ENCODE results near the gene PSENEN. TPM values are rescaled to one million over a fixed set of nuclear protein-coding genes. Genes with fewer than 3 reads are reported as not detected.
A peak's percentile ranks its signal among the peaks of the same experiment; 100 is the strongest.

PSENEN gene
- total RNA-seq, 2 donors from 2014 or later: 39.9 to 65.2 TPM

DNA sequence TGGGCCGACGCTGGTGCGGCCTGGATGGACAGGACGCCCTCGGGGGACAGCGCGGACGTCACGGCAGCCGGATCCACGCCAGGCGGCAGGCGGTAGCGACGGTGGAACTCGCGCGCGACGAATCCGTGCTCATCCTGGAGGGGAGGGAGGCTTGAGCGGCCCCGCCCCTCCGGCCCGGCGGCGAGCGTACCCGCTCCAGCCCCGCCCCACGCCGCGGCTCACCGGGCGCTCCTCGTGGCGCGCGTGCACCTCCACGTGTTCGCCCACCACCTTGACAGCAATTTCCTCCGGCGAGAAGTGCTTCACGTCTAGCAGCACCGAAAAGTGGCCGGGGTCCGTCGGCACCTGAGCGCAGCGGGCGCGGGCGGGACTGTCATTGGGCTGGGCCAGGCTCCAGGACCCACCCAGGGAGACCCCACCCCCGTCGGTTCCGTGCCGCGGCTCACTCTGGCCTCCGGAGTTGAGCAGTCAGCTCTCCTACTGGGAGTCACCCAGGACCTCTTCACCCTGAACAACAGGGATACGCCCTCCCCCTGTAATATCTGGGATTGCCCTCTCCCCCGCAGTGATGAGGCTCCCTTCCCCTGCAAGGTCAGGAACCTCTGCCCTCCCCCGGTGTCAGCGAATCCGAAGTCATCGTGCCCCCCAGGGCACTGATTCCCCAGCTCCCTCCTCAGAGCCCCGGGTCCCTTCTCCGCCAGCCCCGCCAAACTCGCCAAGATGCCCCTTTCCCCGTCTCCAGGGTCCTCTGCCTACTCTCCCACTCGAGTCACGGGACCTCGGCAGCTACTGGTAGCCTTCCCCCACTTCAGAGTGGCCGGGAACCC, 10.3 kb downstream of the PSENEN start:
- no peak for TF ChIP-seq POLR2A (IDR thresholded peaks at IDR 0.05)
- TF ChIP-seq CTCF (IDR thresholded peaks at IDR 0.05): no peak
- no peak for TF ChIP-seq POLR2AphosphoS5 (IDR thresholded peaks at IDR 0.05)
- Histone ChIP-seq H3K36me3 (peaks cover 0 to 17% of the 10 kb centered on the region in 2 donors), H3K9me3 (no peaks in the 10 kb centered on the region), H3K27me3 (replicated peaks; ENCODE audit: insufficient read depth) (no peaks in the 10 kb centered on the region), H3K4me3 (peak overlapping the region; percentile 27 to 97), H3K27ac (peak overlapping the region; percentile 73 to 79), H3K4me1 (replicated peaks) (peaks cover 6% of the 10 kb centered on the region)
- 17% methylated on average over 62 of the region's 74 CpGs for WGBS
- DNase-seq (ENCODE audit: low spot score): peak; percentile 38
- intact Hi-C loops (cut with DNase I): loop anchor here (5.0 to 10.0 kb wide), 2 partner anchors 182 to 299 kb away; partner anchors contain the start of genes LRFN3, THAP8 and WDR62

DNA sequence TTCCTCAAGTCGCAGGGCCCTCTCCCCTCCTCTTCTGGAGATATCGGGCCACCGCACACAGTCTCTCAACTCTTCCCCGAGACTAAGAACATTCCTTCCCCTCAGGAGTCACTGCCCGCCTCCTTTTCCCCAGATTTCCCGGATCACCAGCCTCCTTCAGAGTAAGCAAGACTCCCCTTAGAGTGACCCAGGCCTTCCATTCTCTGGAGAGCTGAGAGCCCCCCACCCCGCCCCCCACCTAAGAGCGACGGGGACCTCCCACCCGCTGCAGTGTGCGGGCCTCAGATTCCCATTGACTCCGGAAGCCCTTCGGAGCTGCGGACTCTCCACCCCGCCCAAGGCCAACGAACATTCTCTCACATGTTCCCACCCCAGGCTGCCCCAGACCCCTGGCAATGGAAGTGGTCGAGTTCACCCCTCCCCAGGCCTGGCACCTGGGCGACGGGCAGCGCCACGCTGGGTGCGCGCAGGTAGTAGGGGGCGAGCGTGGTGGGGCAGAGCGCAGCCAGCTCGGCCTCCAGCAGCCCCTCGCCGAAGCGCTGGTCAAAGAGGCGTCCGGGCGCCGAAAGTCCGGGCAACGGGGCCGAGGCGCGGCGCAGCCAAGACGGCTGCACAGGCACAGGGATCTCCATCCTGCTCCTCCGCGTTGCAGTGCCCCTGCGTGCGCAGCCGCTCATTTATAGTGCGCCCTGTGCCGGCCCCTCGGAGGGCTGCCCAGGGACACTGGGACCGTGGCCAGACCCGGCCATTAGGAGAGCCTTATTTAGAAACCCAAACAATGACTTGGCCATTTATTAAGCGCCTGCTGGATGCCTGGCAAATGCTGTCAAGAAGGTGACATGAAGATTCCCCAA, 11.2 kb downstream of the PSENEN start, which contains the start of gene HSPB6:
Gene HSPB6, minus strand, starts transcription at position 653 of the 854 bp plus-strand sequence. Its CDS starts 21 bp downstream, at position 632.
- WGBS: 20% methylated on average over 51 of the region's 52 CpGs
- no peak for DNase-seq (ENCODE audit: low spot score)
- TF ChIP-seq POLR2A (IDR thresholded peaks at IDR 0.05) (no peak), CTCF (IDR thresholded peaks at IDR 0.05) (no peak), POLR2AphosphoS5 (IDR thresholded peaks at IDR 0.05) (no peak)
- Histone ChIP-seq H3K36me3 (peaks cover 0 to 17% of the 10 kb centered on the region in 2 donors), H3K4me1 (replicated peaks) (peaks cover 6% of the 10 kb centered on the region), H3K9me3 (no peaks in the 10 kb centered on the region), H3K27ac (peak within 1 kb of the TSS; percentile 73 to 79), H3K27me3 (replicated peaks; ENCODE audit: insufficient read depth) (no peaks in the 10 kb centered on the region), H3K4me3 (peak within 1 kb of the TSS; percentile 69 to 97)
- intact Hi-C loops (cut with DNase I): loop anchor here (5.0 to 10.0 kb wide), 2 partner anchors 181 to 298 kb away; partner anchors contain the start of genes LRFN3, THAP8 and WDR62

GRCh38 chr19:35757231-35757748, 11.8 kb downstream of the PSENEN start:
- no peak for DNase-seq (ENCODE audit: low spot score)
- intact Hi-C loops (cut with DNase I): loop anchor here (5.0 to 10.0 kb wide), 2 partner anchors 180 to 298 kb away; partner anchors contain the start of genes LRFN3, THAP8 and WDR62
- H3K9me3 ChIP-seq: no peaks in the 10 kb centered on the region
- H3K27ac ChIP-seq: peak overlapping the region; percentile 73 to 79
- H3K27me3 ChIP-seq (replicated peaks; ENCODE audit: insufficient read depth): no peaks in the 10 kb centered on the region
- H3K4me3 ChIP-seq: peak overlapping the region; percentile 69 to 97
- TF ChIP-seq CTCF (IDR thresholded peaks at IDR 0.05) (no peak), POLR2AphosphoS5 (IDR thresholded peaks at IDR 0.05) (no peak), POLR2A (IDR thresholded peaks at IDR 0.05) (no peak)
- 8% methylated on average over 19 of the region's 19 CpGs for WGBS
- H3K36me3 ChIP-seq: peaks cover 0 to 17% of the 10 kb centered on the region in 2 donors
- peaks cover 6% of the 10 kb centered on the region for H3K4me1 ChIP-seq (replicated peaks)

- Histone ChIP-seq H3K36me3 (peaks cover 0 to 11% of the 10 kb centered on the region in 2 donors), H3K27me3 (replicated peaks; ENCODE audit: insufficient read depth) (no peaks in the 10 kb centered on the region), H3K27ac (peak within 1 kb of the TSS; percentile 88 to 93), H3K4me1 (replicated peaks) (peaks cover 6% of the 10 kb centered on the region), H3K9me3 (no peaks in the 10 kb centered on the region), H3K4me3 (peak within 1 kb of the TSS; percentile 69 to 97)
- TF ChIP-seq CTCF (IDR thresholded peaks at IDR 0.05) (peak in 1 of 4 experiments; percentile 18), POLR2A (IDR thresholded peaks at IDR 0.05) (peak; percentile 72), POLR2AphosphoS5 (IDR thresholded peaks at IDR 0.05) (peak; percentile 93)
- WGBS: under 1% methylated on average over 53 of the region's 53 CpGs
- intact Hi-C loops (cut with DNase I): loop anchor here (5.0 to 10.0 kb wide), 2 partner anchors 179 to 297 kb away; partner anchors contain the start of genes LRFN3, THAP8 and WDR62
- DNase-seq (ENCODE audit: low spot score): peak; percentile 99
These were observed 12.5 kb downstream of the PSENEN start, which contains the start of gene PROSER3 for GRCh38 chr19:35757749-35758608. Gene PROSER3, plus strand, starts transcription at chr19:35758176. Its CDS starts 40 bp downstream, at chr19:35758216.
